22Rv1 (cell line): Measurements from ENCODE around the gene TBCCD1.

Experiments
- CTCF ChIP-seq: fragments of 450-650 bp; IDR thresholded peaks from 2 replicates; pipeline ENCODE4 v1.5.1; 2017; ENCODE audit warnings: mild to moderate bottlenecking
- ZFX ChIP-seq: fragments of 450-650 bp; IDR thresholded peaks from 2 replicates; pipeline ENCODE4 v1.6.1; 2017; ENCODE audit warnings: antibody characterized with exemption, borderline replicate concordance

- TF ChIP-seq CTCF (no peak), ZFX (no peak)
These were observed 60.9 kb downstream of the TBCCD1 start for GRCh38 chr3:186506191-186506739.
